GM20000 (cell line): ENCODE results near the gene HNRNPU.
A peak's percentile ranks its signal among the peaks of the same experiment; 100 is the strongest.

Experiments
- DNase-seq: peaks from one replicate; pipeline ENCODE4 v3.0.0; 2012; ENCODE audit warnings: low spot score
- CTCF ChIP-seq: IDR thresholded peaks from 2 replicates; pipeline ENCODE4 v1.5.1; 2012; ENCODE audit warnings: mild to moderate bottlenecking, control low read depth; ENCODE audit errors: extremely low read depth, missing control alignments

HNRNPU gene

GRCh38 chr1:244810221-244810620, 54.1 kb downstream of the HNRNPU start:
- no peak for DNase-seq

GRCh38 chr1:244807138-244807537, 57.2 kb downstream of the HNRNPU start:
- no peak for DNase-seq
- no peak for TF ChIP-seq CTCF

More at GRCh38 chr1:244810221-244810620, 54.1 kb downstream of the HNRNPU start:
- TF ChIP-seq CTCF = no peak

- no peak for DNase-seq
- no peak for TF ChIP-seq CTCF
Observed at GRCh38 chr1:244804841-244805240, 59.5 kb downstream of the HNRNPU start.

DNA sequence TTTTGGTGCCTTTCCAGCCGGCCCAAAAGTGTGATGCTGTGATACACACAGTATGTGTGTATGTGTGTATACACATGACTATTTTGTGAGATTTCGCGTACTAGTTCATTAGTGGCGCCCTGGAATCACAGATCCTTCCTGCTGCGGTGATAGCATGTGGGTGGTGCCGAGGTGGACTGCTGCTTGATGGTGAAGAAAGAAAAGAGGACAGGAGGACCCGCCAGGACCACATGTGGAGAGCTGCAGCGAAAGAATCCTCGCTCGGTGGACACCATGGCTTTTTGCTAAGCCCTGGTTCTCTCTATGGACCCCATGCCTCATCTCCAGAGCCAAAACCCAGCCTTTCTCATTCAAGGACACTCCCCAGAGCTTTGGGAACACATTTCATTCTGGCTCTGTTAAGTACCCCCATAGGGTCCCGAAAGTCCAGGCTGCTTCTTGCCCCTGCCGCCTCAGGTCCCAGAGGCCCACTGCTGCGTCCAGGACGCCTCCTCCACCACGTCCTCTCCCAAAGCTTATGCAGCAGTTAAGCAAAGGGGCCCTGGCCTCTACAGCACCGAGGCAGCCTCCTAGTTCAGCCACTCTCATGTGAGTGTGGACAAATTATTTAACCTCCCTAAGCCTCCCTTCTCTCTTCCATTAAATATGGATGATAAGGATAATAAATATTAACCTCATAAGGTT, 61.6 kb downstream of the HNRNPU start:
- TF ChIP-seq CTCF = no peak
- DNase-seq = no peak

GRCh38 chr1:244802041-244802440, 62.3 kb downstream of the HNRNPU start:
- DNase-seq = no peak
- no peak for TF ChIP-seq CTCF

GRCh38 chr1:244801246-244801645, 63.1 kb downstream of the HNRNPU start:
- TF ChIP-seq CTCF = peak; percentile 37
- DNase-seq = peak; percentile 66

DNA sequence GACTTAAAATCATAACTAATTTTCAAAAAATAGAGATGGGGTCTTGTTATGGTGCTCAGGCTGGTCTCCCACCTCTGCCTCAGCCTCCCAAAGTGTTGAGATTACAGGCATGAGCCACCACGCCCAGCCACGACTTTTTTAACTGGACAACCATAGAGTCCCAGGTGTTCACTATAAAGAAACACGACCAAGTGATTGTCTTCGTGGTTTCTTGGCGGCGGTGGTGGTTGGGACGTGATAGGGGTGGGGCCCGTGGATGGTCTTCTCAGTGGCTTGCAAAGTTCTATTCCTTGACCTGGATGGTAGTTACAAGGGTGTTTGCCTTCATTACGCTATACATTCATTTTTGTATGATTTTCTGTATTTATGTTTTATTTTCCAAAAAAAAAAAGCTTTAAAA, 63.5 kb downstream of the HNRNPU start:
- DNase-seq = no peak
- TF ChIP-seq CTCF = no peak
